SU-DHL-6 (cell line): ENCODE data around the gene PCBP2.

ENCODE experiments used
- CTCF ChIP-seq: fragments of 200-600 bp; sonication (generic); IDR thresholded peaks from one replicate; pipeline ENCODE4 v1.5.1; 2017; ENCODE audit warnings: antibody characterized with exemption, mild to moderate bottlenecking, low read length, moderate library complexity; ENCODE audit not compliant: insufficient read depth, poor library complexity, severe bottlenecking
- EZH2phosphoT487 ChIP-seq: fragments of 200-600 bp; sonication (generic), shearing (Covaris generic); conservative IDR thresholded peaks from 2 replicates; pipeline ENCODE4 v1.6.1; 2018; ENCODE audit warnings: mild to moderate bottlenecking, antibody characterized with exemption, low read length, moderate library complexity, mixed read lengths

DNA sequence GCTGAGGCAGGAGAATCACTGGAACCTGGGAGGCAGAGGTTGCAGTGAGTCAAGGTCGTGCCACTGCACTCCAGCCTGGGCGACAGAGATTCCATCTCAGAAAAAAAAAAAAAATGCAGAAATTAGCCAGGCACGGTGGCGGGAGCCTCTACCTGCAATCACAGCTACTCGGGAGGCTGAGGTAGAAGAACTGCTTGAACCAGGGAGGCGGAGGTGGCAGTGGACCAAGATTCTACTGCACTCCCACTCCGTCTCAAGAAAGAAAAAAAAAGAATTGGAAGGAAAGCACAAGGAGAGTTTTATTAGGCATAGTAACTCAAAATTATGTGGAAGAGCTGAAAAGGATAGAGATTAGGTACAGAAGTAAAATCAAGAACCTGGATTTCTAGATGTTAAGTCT is 49.0 kb upstream of the PCBP2 start:
- TF ChIP-seq CTCF = no peak
- TF ChIP-seq EZH2phosphoT487 = no peak
